ENCODE measurements around the gene SETBP1. TPM values are rescaled to one million over a fixed set of nuclear protein-coding genes. Genes with fewer than 3 reads are reported as not detected.
A peak's percentile ranks its signal among the peaks of the same experiment; 100 is the strongest.

Gene SETBP1
- total RNA-seq, 1 donor from 2014 or later = 25.8 TPM

- DNase-seq (no peak), ATAC-seq (no peak)
- intact Hi-C loops (cut with DNase I) = no loop called here
- Histone ChIP-seq H3K36me3 (no peaks in the 10 kb centered on the region), H3K27me3 (ENCODE audit: low read depth) (no peaks in the 10 kb centered on the region), H3K4me1 (peaks cover 7% of the 10 kb centered on the region), H3K9me3 (no peaks in the 10 kb centered on the region), H3K27ac (no peak overlapping the region), H3K4me3 (no peak overlapping the region)
- TF ChIP-seq CTCF (IDR thresholded peaks at IDR 0.05) = no peak
Observed at GRCh38 chr18:44750774-44751173, 70.1 kb downstream of the SETBP1 start.

DNA sequence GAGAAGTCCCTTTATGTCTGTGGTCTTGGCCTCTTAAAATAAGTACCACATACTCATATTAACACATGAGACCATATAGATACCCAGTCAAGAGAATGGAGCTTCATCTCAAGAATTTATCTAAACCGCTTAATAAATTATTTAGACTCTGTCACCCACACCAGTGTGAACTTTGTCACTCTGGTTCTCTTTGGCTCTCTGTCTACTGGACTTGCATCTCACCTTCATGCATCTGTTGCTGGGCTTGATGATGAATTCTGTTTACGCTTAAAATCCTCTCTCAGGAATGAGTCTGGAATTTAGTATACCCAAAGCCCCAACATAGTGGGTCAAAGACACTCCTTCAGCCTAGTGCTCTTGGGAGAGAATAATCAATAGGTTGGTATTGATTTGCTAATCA, 73.9 kb downstream of the SETBP1 start:
- Histone ChIP-seq H3K9me3 (no peaks in the 10 kb centered on the region), H3K36me3 (no peaks in the 10 kb centered on the region), H3K4me3 (no peak overlapping the region), H3K27ac (no peak overlapping the region), H3K27me3 (ENCODE audit: low read depth) (no peaks in the 10 kb centered on the region), H3K4me1 (peaks cover 8% of the 10 kb centered on the region)
- ATAC-seq (no peak), DNase-seq (no peak)
- intact Hi-C loops (cut with DNase I) = no loop called here
- no peak for TF ChIP-seq CTCF (IDR thresholded peaks at IDR 0.05)

- intact Hi-C loops (cut with DNase I) = no loop called here
- ATAC-seq = peak; percentile 61 to 78
- H3K27ac ChIP-seq = peak overlapping the region; percentile 25
Observed at GRCh38 chr18:44758861-44759631, 78.4 kb downstream of the SETBP1 start.

GRCh38 chr18:44759925-44760342, 79.2 kb downstream of the SETBP1 start:
- Histone ChIP-seq H3K4me3 (no peak overlapping the region), H3K9me3 (no peaks in the 10 kb centered on the region), H3K27ac (no peak overlapping the region), H3K36me3 (no peaks in the 10 kb centered on the region), H3K4me1 (peaks cover 19% of the 10 kb centered on the region), H3K27me3 (ENCODE audit: low read depth) (no peaks in the 10 kb centered on the region)
- ATAC-seq (peak in 1 of 2 donors; percentile 21), DNase-seq (no peak)
- no peak for TF ChIP-seq CTCF (IDR thresholded peaks at IDR 0.05)
- intact Hi-C loops (cut with DNase I) = no loop called here

More at GRCh38 chr18:44758861-44759631, 78.4 kb downstream of the SETBP1 start:
- no peak for DNase-seq
- Histone ChIP-seq H3K4me1 (peaks cover 16% of the 10 kb centered on the region), H3K36me3 (no peaks in the 10 kb centered on the region), H3K4me3 (no peak overlapping the region), H3K9me3 (no peaks in the 10 kb centered on the region), H3K27me3 (ENCODE audit: low read depth) (no peaks in the 10 kb centered on the region)
- TF ChIP-seq CTCF (IDR thresholded peaks at IDR 0.05) = no peak

DNA sequence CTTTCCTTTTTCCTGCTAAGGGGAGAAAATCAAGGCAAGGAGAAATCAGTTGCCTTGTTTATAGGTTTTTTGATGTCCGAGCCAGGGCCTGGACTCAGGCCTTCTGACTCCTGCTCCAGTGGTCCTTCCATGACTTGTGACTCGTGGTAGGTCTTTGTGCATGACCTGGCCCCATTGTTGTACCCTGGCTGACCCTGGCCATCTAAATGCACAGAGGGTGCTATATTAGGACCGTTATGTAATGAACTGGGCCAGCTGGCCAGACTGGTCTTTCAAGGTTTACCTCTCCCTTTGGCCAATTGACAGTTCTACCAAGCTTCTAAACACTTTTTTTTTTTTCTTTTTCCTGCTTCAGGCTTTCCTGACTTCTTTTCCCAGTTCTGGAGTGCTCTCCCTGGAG, 81.1 kb downstream of the SETBP1 start:
- Histone ChIP-seq H3K27ac (no peak overlapping the region), H3K4me1 (peaks cover 33% of the 10 kb centered on the region), H3K4me3 (no peak overlapping the region), H3K27me3 (ENCODE audit: low read depth) (no peaks in the 10 kb centered on the region), H3K9me3 (no peaks in the 10 kb centered on the region), H3K36me3 (no peaks in the 10 kb centered on the region)
- intact Hi-C loops (cut with DNase I) = no loop called here
- TF ChIP-seq CTCF (IDR thresholded peaks at IDR 0.05) = no peak
- DNase-seq = no peak
- ATAC-seq = peak; percentile 36 to 61

Measured in lower lobe of right lung (tissue), 2 donors.